IMR-90 (cell line): ENCODE measurements around the gene KLK14. TPM values are rescaled to one million over a fixed set of nuclear protein-coding genes. Genes with fewer than 3 reads are reported as not detected.
A peak's percentile ranks its signal among the peaks of the same experiment; 100 is the strongest.

ENCODE experiments used
- ATAC-seq: fragments of 200-7000 bp; cut with Tn5 transposase; 2 replicates; pipeline ENCODE4 v1.9.1; 2020; ENCODE audit warnings: low read depth, mild to moderate bottlenecking, moderate library complexity
- BruUV-seq: library from RNA; stranded (reverse); fragments of 400-500 nt; replicated peaks from 2 replicates; lab custom pipeline; 2021; lab: Mats Ljungman, UMichigan
- CTCF ChIA-PET: fragments of 300-600 bp; formaldehyde crosslinking; extraction: SDS; loops from one replicate; lab custom pipeline; 2021; ENCODE audit warnings: antibody characterized with exemption; lab: Yijun Ruan, JAX
- POLR2A ChIA-PET: fragments of 300-600 bp; sonication (Branson Sonifier 250); formaldehyde crosslinking; loops from one replicate; lab custom pipeline; 2022; ENCODE audit warnings: antibody characterized with exemption; ENCODE audit not compliant: unreplicated experiment; lab: Charles Lee
- DNase-seq: peaks from one replicate; pipeline ENCODE4 v3.0.0; 2013
- H2AFZ ChIP-seq: replicated peaks from 2 replicates; pipeline ENCODE3; 2013; ENCODE audit warnings: low read length, mild to moderate bottlenecking; ENCODE audit not compliant: poor library complexity
- H2AK5ac ChIP-seq: 2 replicates; pipeline ENCODE4 v1.6.1; 2013; ENCODE audit warnings: low read depth, low read length, inconsistent platforms
- H2AK9ac ChIP-seq: replicated peaks from 2 replicates; pipeline ENCODE3; 2013; ENCODE audit warnings: mild to moderate bottlenecking, low read depth, low read length, moderate library complexity; ENCODE audit not compliant: poor library complexity
- H2BK120ac ChIP-seq: 2 replicates; pipeline ENCODE4 v1.6.1; 2013; ENCODE audit warnings: low read depth, low read length, inconsistent platforms
- H2BK15ac ChIP-seq: 3 replicates; pipeline ENCODE4 v1.6.1; 2013; ENCODE audit warnings: low read depth, low read length, inconsistent platforms
- H2BK20ac ChIP-seq: 2 replicates; pipeline ENCODE4 v1.6.1; 2013; ENCODE audit warnings: low read depth, mild to moderate bottlenecking, inconsistent platforms, low read length, moderate library complexity
- H2BK5ac ChIP-seq: 2 replicates; pipeline ENCODE4 v1.6.1; 2013; ENCODE audit warnings: mild to moderate bottlenecking, low read depth, low read length, inconsistent platforms; ENCODE audit not compliant: poor library complexity, severe bottlenecking
- H3K14ac ChIP-seq: replicated peaks from 2 replicates; pipeline ENCODE4 v1.6.1; 2013; ENCODE audit warnings: low read depth, low read length, inconsistent platforms
- H3K18ac ChIP-seq: 2 replicates; pipeline ENCODE4 v1.6.1; 2013; ENCODE audit warnings: low read depth, low read length, control low read depth
- H3K23ac ChIP-seq: 2 replicates; pipeline ENCODE4 v1.6.1; 2013; ENCODE audit warnings: low read depth, low read length, inconsistent platforms
- H3K27ac ChIP-seq: 2 replicates; pipeline ENCODE4 v1.5.1; 2013; ENCODE audit warnings: mild to moderate bottlenecking, control low read depth, low read length; ENCODE audit not compliant: insufficient read depth
- H3K27me3 ChIP-seq: 2 replicates; pipeline ENCODE4 v1.6.1; 2013; ENCODE audit warnings: low read length; ENCODE audit not compliant: control insufficient read depth, insufficient read depth
- H3K36me3 ChIP-seq: 2 replicates; pipeline ENCODE4 v1.6.1; 2013; ENCODE audit warnings: low read length, mixed read lengths; ENCODE audit not compliant: control insufficient read depth, insufficient read depth
- H3K4ac ChIP-seq: 2 replicates; pipeline ENCODE4 v1.6.1; 2013; ENCODE audit warnings: low read depth, low read length, inconsistent platforms
- H3K4me1 ChIP-seq: 2 replicates; pipeline ENCODE4 v1.6.1; 2013; ENCODE audit warnings: low read length, mixed read lengths; ENCODE audit not compliant: control insufficient read depth, insufficient read depth
- H3K4me2 ChIP-seq: 2 replicates; pipeline ENCODE4 v1.6.1; 2013; ENCODE audit warnings: low read depth, mild to moderate bottlenecking, control low read depth, low read length, moderate library complexity
- H3K4me3 ChIP-seq: 2 replicates; pipeline ENCODE4 v1.5.1; 2013; ENCODE audit warnings: low read depth, mild to moderate bottlenecking, control low read depth, low read length, moderate library complexity; ENCODE audit not compliant: insufficient read depth
- H3K56ac ChIP-seq: 2 replicates; pipeline ENCODE4 v1.6.1; 2013; ENCODE audit warnings: low read length, inconsistent platforms; ENCODE audit not compliant: insufficient read depth; ENCODE audit errors: extremely low read depth
- H3K79me1 ChIP-seq, 2 experiments: 2 replicates each; pipeline ENCODE4 v1.6.1; 2013; ENCODE audit warnings: low read length in 2 of 2, inconsistent platforms in 1 of 2, low read depth in 1 of 2
- H3K9ac ChIP-seq: 2 replicates; pipeline ENCODE4 v1.6.1; 2013; ENCODE audit warnings: low read depth, low read length, control low read depth
- H3K9me1 ChIP-seq: 2 replicates; pipeline ENCODE4 v1.6.1; 2013; ENCODE audit warnings: low read length, inconsistent platforms; ENCODE audit not compliant: insufficient read depth
- H3K9me3 ChIP-seq: 2 replicates; pipeline ENCODE4 v1.6.1; 2013; ENCODE audit warnings: low read length; ENCODE audit not compliant: control insufficient read depth, insufficient read depth
- H4K20me1 ChIP-seq: 2 replicates; pipeline ENCODE4 v1.6.1; 2013; ENCODE audit warnings: low read length, inconsistent platforms; ENCODE audit not compliant: insufficient read depth
- H4K5ac ChIP-seq: 2 replicates; pipeline ENCODE4 v1.6.1; 2013; ENCODE audit warnings: mild to moderate bottlenecking, low read depth, low read length, control low read depth
- H4K8ac ChIP-seq, 2 experiments: 2 replicates each; pipeline ENCODE4 v1.6.1; 2013; ENCODE audit warnings: low read depth in 2 of 2, low read length in 2 of 2, control low read depth in 1 of 2, inconsistent platforms in 1 of 2
- H4K91ac ChIP-seq: 2 replicates; pipeline ENCODE4 v1.6.1; 2013; ENCODE audit warnings: low read depth, low read length, inconsistent platforms; ENCODE audit not compliant: insufficient read depth
- BHLHE40 ChIP-seq: fragments of 150-350 bp; IDR thresholded peaks from 2 replicates; pipeline ENCODE4 v1.6.1; 2016; ENCODE audit warnings: mild to moderate bottlenecking, low read depth, low read length
- CHD1 ChIP-seq: IDR thresholded peaks from 2 replicates; pipeline ENCODE4 v1.6.1; 2012; ENCODE audit warnings: low read depth, low read length, improper control_type of control experiment
- FOS ChIP-seq: fragments of 150-350 bp; IDR thresholded peaks from 2 replicates; pipeline ENCODE4 v1.6.1; 2016; ENCODE audit warnings: low read depth, low read length
- RCOR1 ChIP-seq: IDR thresholded peaks from 2 replicates; pipeline ENCODE4 v1.6.1; 2012; ENCODE audit warnings: mild to moderate bottlenecking, low read length, improper control_type of control experiment; ENCODE audit not compliant: insufficient replicate concordance
- RFX5 ChIP-seq: IDR thresholded peaks from 2 replicates; pipeline ENCODE4 v1.8.0; 2012; ENCODE audit warnings: low read depth, mild to moderate bottlenecking, low read length, moderate library complexity
- WGBS, 2 experiments: methylation state at CpG; one replicate each; pipeline versions ENCODE4 v1.1.5 to v1.1.7; 2013; ENCODE audit warnings: missing lambda C conversion rate in 2 of 2; ENCODE audit not compliant: insufficient read length in 1 of 2; ENCODE audit errors: extremely low coverage in 2 of 2; 5-methylcytosine and 5-hydroxymethylcytosine counted together
- dilution Hi-C: fragments of 300-500 bp; cut with HindIII; formaldehyde crosslinking; loops from one replicate; pipeline ENCODE4 v1.14.3; 2018; ENCODE audit warnings: low sequenced_read_pairs; ENCODE audit not compliant: unreplicated experiment
- in situ Hi-C: fragments of 300-500 bp; cut with MboI; formaldehyde crosslinking; loops from 3 replicates; pipeline ENCODE4 v1.14.3; 2019; ENCODE audit warnings: low sequenced_read_pairs, inconsistent platforms, mixed read lengths
- intact Hi-C: fragments of 100-400 bp; cut with micrococcal nuclease; formaldehyde crosslinking; loops from 2 replicates; pipeline ENCODE4 v1.10.0; 2022
- polyA plus RNA-seq, 3 experiments: library from polyadenylated mRNA; depleted of rRNA; stranded (reverse); fragments of >200 nt; gene quantifications; 2 replicates each; pipeline ENCODE4 v1.2.3, GENCODE V29; 2012; ENCODE audit warnings: low replicate concordance in 1 of 3
- total RNA-seq: library from RNA; depleted of rRNA; stranded (reverse); fragments of >200 nt; gene quantifications from 2 replicates; pipeline ENCODE4 v1.2.3, GENCODE V29; 2012
- TF ChIP-seq, protein P1 (sequence below): fragments of 150-350 bp; IDR thresholded peaks from 2 replicates; pipeline ENCODE4 v1.6.1; 2016; ENCODE audit warnings: low read depth, mild to moderate bottlenecking, low read length, moderate library complexity, borderline replicate concordance

The KLK14 gene
- total and polyA plus RNA-seq, 2 of the 4 experiments (the other 2 are of a cell fraction) = not detected

DNA sequence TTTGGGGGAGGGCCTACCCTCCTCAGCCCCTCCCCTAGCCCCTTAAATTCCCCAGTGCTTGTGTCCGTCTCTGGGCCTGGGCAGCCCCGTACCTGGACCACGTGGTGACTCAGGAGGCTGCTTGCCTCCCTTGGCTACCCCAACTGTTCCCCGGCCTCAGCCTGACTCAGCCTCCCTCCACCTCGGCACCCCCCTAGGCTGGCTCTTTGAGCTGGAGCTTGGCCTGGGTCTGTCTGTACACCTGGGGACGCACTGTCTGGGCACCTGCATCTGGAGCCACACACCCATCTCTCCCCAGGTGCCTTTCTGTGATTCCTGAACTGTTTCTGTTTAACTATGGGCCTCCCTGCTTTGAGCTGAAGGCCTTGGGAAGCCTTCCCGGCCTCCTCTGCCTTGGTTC lies 1.8 kb upstream of the KLK14 start:
- H3K4ac ChIP-seq = no peak overlapping the region
- no peak overlapping the region for H3K4me2 ChIP-seq
- H3K23ac ChIP-seq = no peak overlapping the region
- no peaks in the 10 kb centered on the region for H3K4me1 ChIP-seq
- H2AK5ac ChIP-seq = no peak overlapping the region
- no peaks in the 10 kb centered on the region for H3K36me3 ChIP-seq
- CTCF ChIA-PET = no interaction called here
- intact Hi-C loops = no loop called here
- no peak for DNase-seq
- dilution Hi-C loops = no loop called here
- H4K8ac ChIP-seq = no peak overlapping the region
- no peaks in the 10 kb centered on the region; the same call in 1 of the 2 replicates for H3K9me3 ChIP-seq
- TF ChIP-seq CHD1 (no peak), FOS (no peak), BHLHE40 (no peak), RCOR1 (no peak), RFX5 (no peak)
- TF ChIP-seq, protein P1, sequence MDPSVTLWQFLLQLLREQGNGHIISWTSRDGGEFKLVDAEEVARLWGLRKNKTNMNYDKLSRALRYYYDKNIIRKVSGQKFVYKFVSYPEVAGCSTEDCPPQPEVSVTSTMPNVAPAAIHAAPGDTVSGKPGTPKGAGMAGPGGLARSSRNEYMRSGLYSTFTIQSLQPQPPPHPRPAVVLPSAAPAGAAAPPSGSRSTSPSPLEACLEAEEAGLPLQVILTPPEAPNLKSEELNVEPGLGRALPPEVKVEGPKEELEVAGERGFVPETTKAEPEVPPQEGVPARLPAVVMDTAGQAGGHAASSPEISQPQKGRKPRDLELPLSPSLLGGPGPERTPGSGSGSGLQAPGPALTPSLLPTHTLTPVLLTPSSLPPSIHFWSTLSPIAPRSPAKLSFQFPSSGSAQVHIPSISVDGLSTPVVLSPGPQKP = no peak
- no peak overlapping the region for H3K4me3 ChIP-seq
- POLR2A ChIA-PET = no interaction called here
- H3K56ac ChIP-seq = no peak overlapping the region
- no TSS peak for BruUV-seq
- no peak overlapping the region for H2BK5ac ChIP-seq
- H3K79me1 ChIP-seq = no peaks in the 10 kb centered on the region
- no peak overlapping the region for H3K9ac ChIP-seq
- H3K27me3 ChIP-seq = no peaks in the 10 kb centered on the region
- in situ Hi-C loops = no loop called here
- peak overlapping the region; percentile 32 for H2AFZ ChIP-seq
- ATAC-seq = no peak
- no peak overlapping the region for H4K91ac ChIP-seq
- H4K5ac ChIP-seq = no peak overlapping the region
- H2BK20ac ChIP-seq = no peak overlapping the region
- no peak overlapping the region for H2BK15ac ChIP-seq
- WGBS, 2 experiments = no CpG with 5 or more reads among the region's 7 CpGs
- no peak overlapping the region for H2BK120ac ChIP-seq
- no peak overlapping the region for H3K27ac ChIP-seq
- no peak overlapping the region for H3K18ac ChIP-seq
- H2AK9ac ChIP-seq = no peak overlapping the region
- no peaks in the 10 kb centered on the region for H3K9me1 ChIP-seq
- H4K20me1 ChIP-seq = no peaks in the 10 kb centered on the region
- H3K14ac ChIP-seq = no peak overlapping the region
